Adrenal gland (tissue), 12 donors: ENCODE results near the gene LCT. TPM values are rescaled to one million over a fixed set of nuclear protein-coding genes. Genes with fewer than 3 reads are reported as not detected.
A peak's percentile ranks its signal among the peaks of the same experiment; 100 is the strongest.

Source experiments
- DNase-seq, 7 donors: peaks; one replicate each; pipeline ENCODE4 v3.0.0-alpha.2; 2019 to 2020
- H3K27ac ChIP-seq, 5 donors: fragments of 200-600 bp; sonication (generic) in 4 of 5; 1 replicate in 3 of 5; 2 replicates in 2 of 5; pipeline versions ENCODE4 v1.5.1 to v1.8.0; 2016 to 2020; ENCODE audit warnings: mild to moderate bottlenecking in 1 of 5
- H3K27me3 ChIP-seq: fragments of 200-600 bp; 2 replicates; pipeline ENCODE4 v1.8.0; 2021
- H3K36me3 ChIP-seq, 2 donors: fragments of 200-600 bp; replicated peaks in 1 of 2; 1 replicate in 1 of 2; 2 replicates in 1 of 2; pipeline versions ENCODE4 v1.5.1 to v1.8.0; 2018 to 2022
- H3K4me1 ChIP-seq, 2 donors: fragments of 200-600 bp; replicated peaks in 1 of 2; 1 replicate in 1 of 2; 2 replicates in 1 of 2; pipeline versions ENCODE4 v1.5.1 to v1.8.0; 2018 to 2021
- H3K4me3 ChIP-seq, 4 donors: fragments of 200-600 bp; sonication (generic) in 3 of 4; one replicate each; pipeline ENCODE4 v1.5.1; 2016 to 2018
- H3K9me3 ChIP-seq, 3 donors: fragments of 200-600 bp; sonication (generic) in 1 of 3; replicated peaks in 1 of 3; 1 replicate in 2 of 3; 2 replicates in 1 of 3; pipeline versions ENCODE4 v1.5.1 to v1.8.0; 2016 to 2021
- POLR2A ChIP-seq, 2 donors: fragments of 450-650 bp; IDR thresholded peaks; one replicate each; pipeline ENCODE4 v1.6.1; 2017; ENCODE audit warnings: antibody characterized with exemption in 2 of 2, mild to moderate bottlenecking in 2 of 2, moderate library complexity in 1 of 2
- WGBS, 4 donors: extraction: QIAGEN DNeasy Blood & Tissue Kit in 2 of 4; methylation state at CpG; one replicate each; pipeline versions ENCODE4 v1.1.5 to v1.1.7; 2013 to 2017; 5-methylcytosine and 5-hydroxymethylcytosine counted together
- intact Hi-C, 2 donors: fragments of 100-400 bp; cut with DNase I; formaldehyde crosslinking; loops; one replicate each; pipeline versions ENCODE4 v1.14.1 to v1.15.0; 2022 to 2023
- polyA plus RNA-seq, 3 donors: library from polyadenylated mRNA; stranded (reverse); fragments of 200-250 nt in 2 of 3; fragments of 350-450 nt in 1 of 3; fragmentation: Illumina TruSeq in 1 of 3; extraction: RNeasy Lipid Tissue Mini Kit (QIAGEN cat#74804) in 1 of 3; gene quantifications; one replicate each; pipeline ENCODE4 v1.2.3, GENCODE V29; 2013 to 2014
- total RNA-seq, 9 donors: library from RNA; depleted of rRNA in 4 of 9; stranded (reverse); fragments of >200 nt in 4 of 9; fragments of 120-200 nt in 1 of 9; fragmentation: NEBNext Ultra II Directional in 1 of 9; extraction: Animal tissue kit (Norgen Biotek cat#: 25700) in 1 of 9; gene quantifications; one replicate each; pipeline versions ENCODE4 v1.1.0 to v1.2.4, GENCODE V29; 2013 to 2023
- TF ChIP-seq, protein P1 (sequence below), 6 experiments: fragments of 450-650 bp in 4 of 6; fragments of 200-600 bp in 2 of 6; sonication (generic) in 1 of 6; IDR thresholded peaks; 1 replicate in 5 of 6; 2 replicates in 1 of 6; pipeline versions ENCODE4 v1.5.1 to v1.8.0; 2016 to 2021; ENCODE audit warnings: antibody characterized with exemption in 6 of 6, mild to moderate bottlenecking in 2 of 6, moderate library complexity in 1 of 6
- donor health status: healthy with polysubstance abuse.
- donor health status: Bipolar disorder and iron deficiency.
- donor health status: DM: yes; HTN: yes; CAD: no.
- donor health status: DM: no; HTN: no; CAD: no.
- donor health status: DM: no; HTN: no; CAD: no.
- donor health status: DM: yes; HTN: yes; CAD: no.

Gene LCT
- total and polyA plus RNA-seq, 12 donors, result 0.17 to 0.69 TPM; not detected in 10

DNA sequence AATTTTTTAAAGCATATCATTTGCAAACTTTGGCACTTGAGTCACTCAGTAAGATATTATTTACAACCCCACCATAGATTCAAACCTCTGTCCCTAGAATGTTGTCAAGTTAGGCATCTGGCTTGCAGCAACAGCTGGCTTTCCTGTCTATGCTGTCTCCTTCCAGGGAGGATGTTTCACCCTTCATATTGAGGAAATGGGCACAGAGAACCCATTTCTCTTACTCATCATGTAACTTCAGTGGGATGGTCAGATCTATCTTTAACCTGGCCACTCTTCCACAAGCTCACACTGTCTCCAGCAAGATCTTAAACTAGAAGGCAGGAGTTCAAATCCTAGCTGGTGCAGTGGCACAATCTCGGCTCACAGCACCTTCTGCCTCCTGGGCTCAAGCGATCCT, 15.8 kb downstream of the LCT start:
- no peak for DNase-seq
- 90 to 100% (median 93%) methylated on average over 2 of the region's 2 CpGs for WGBS, 4 donors
- Histone ChIP-seq H3K9me3 (no peaks in the 10 kb centered on the region), H3K27ac (no peak overlapping the region), H3K4me1 (no peaks in the 10 kb centered on the region), H3K36me3 (no peaks in the 10 kb centered on the region), H3K4me3 (no peak overlapping the region), H3K27me3 (no peaks in the 10 kb centered on the region)
- intact Hi-C loops, result no loop called here
- TF ChIP-seq, protein P1, sequence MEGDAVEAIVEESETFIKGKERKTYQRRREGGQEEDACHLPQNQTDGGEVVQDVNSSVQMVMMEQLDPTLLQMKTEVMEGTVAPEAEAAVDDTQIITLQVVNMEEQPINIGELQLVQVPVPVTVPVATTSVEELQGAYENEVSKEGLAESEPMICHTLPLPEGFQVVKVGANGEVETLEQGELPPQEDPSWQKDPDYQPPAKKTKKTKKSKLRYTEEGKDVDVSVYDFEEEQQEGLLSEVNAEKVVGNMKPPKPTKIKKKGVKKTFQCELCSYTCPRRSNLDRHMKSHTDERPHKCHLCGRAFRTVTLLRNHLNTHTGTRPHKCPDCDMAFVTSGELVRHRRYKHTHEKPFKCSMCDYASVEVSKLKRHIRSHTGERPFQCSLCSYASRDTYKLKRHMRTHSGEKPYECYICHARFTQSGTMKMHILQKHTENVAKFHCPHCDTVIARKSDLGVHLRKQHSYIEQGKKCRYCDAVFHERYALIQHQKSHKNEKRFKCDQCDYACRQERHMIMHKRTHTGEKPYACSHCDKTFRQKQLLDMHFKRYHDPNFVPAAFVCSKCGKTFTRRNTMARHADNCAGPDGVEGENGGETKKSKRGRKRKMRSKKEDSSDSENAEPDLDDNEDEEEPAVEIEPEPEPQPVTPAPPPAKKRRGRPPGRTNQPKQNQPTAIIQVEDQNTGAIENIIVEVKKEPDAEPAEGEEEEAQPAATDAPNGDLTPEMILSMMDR (IDR thresholded peaks at IDR 0.05), result no peak
- no peak for TF ChIP-seq POLR2A (IDR thresholded peaks at IDR 0.05)

DNA sequence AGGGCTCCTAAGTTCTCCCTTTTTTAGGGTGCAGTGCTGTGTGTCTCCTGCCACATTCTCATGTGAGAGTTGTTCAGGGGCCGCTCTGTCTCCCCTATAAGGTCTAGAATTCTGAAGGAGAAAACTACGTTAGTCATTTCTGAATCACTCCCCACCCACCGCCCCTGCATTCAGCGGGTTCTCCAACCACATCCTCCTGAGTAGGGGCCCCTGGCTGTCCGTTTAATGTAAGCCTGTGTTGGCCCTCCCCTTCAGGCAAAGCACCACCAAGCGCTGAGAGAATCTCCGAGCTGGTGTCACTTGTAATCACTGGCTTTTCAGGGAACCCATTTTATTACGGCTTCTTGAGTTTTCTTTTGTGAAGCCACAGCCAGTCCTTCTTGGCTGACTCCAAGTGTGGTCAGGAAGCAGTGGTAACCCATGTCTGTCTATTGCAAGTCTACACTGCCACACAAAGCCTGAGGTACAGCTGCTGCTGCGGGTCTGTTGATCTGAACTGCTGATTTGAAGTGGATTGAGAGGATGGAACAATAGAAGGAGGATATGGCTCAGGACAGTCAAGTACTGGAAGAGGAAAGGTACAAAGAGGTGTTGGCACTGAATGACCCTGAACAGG, 16.9 kb downstream of the LCT start:
- H3K4me1 ChIP-seq, result no peaks in the 10 kb centered on the region
- H3K27me3 ChIP-seq, result no peaks in the 10 kb centered on the region
- H3K27ac ChIP-seq, result no peak overlapping the region
- H3K9me3 ChIP-seq, result no peaks in the 10 kb centered on the region
- DNase-seq, result no peak
- TF ChIP-seq POLR2A (IDR thresholded peaks at IDR 0.05), result no peak
- TF ChIP-seq, protein P1 (IDR thresholded peaks at IDR 0.05), result no peak
- intact Hi-C loops, result no loop called here
- no peak overlapping the region for H3K4me3 ChIP-seq
- WGBS, 4 donors, result 52 to 77% (median 60%) methylated on average over 6 to 9 of the region's 9 CpGs
- H3K36me3 ChIP-seq, result no peaks in the 10 kb centered on the region

DNA sequence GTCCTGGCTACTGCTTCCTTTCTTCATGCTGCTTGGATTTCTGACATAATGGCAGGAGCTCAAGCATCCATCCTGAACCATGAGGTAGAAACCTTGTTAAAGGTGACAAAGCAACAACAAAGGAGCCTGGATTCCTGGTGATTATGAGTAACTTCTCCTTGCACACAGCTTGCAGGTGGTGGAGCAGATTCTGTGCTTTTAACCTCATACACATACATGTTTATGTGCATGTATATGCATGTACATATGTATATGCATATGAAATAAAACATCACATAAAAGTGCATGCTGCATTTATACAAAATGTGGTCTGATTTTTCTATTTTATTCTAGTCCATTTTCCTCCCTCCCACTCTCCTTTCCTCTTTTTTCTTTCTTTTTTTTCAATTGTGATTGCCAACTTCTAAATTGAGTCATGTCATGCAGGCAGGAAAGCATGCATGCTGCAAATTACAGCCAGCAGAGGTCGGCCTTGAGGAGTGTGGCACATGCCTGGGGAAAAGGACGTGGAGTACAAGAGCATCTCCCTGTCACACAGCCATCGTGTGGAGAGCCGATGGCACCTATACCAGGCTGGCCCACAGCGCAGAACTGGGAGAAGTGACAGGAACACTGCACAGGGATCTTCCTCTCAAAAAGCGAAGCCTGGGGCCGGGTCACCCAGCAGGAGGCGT, 17.9 kb downstream of the LCT start:
- Histone ChIP-seq H3K4me3 (no peak overlapping the region), H3K9me3 (no peaks in the 10 kb centered on the region), H3K27ac (no peak overlapping the region), H3K27me3 (no peaks in the 10 kb centered on the region), H3K36me3 (no peaks in the 10 kb centered on the region), H3K4me1 (no peaks in the 10 kb centered on the region)
- WGBS, 4 donors, result 58 to 71% (median 62%) methylated on average over 5 to 8 of the region's 8 CpGs
- intact Hi-C loops, result no loop called here
- peak in 1 of 7 donors; percentile 8 for DNase-seq
- TF ChIP-seq POLR2A (IDR thresholded peaks at IDR 0.05), result no peak
- TF ChIP-seq, protein P1 (IDR thresholded peaks at IDR 0.05), result no peak

GRCh38 chr2:135817951-135818350, 19.0 kb downstream of the LCT start:
- Histone ChIP-seq H3K27ac (no peak overlapping the region), H3K9me3 (no peaks in the 10 kb centered on the region), H3K36me3 (no peaks in the 10 kb centered on the region), H3K27me3 (no peaks in the 10 kb centered on the region), H3K4me1 (no peaks in the 10 kb centered on the region), H3K4me3 (no peak overlapping the region)
- DNase-seq, result no peak
- no peak for TF ChIP-seq POLR2A (IDR thresholded peaks at IDR 0.05)
- TF ChIP-seq, protein P1 (IDR thresholded peaks at IDR 0.05), result no peak
- intact Hi-C loops, result no loop called here
- WGBS, 4 donors, result 67 to 76% (median 70%) methylated on average over 4 of the region's 4 CpGs
